Astrocyte of the cerebellum (primary cell): Measurements from ENCODE around the gene SSBP4.

Experiments
- DNase-seq: peaks from one replicate; pipeline ENCODE4 v3.0.0-alpha.2; 2011; ENCODE audit warnings: low read depth
- H3K4me3 ChIP-seq: 2 replicates; pipeline ENCODE4 v1.5.1; 2011; ENCODE audit warnings: mild to moderate bottlenecking, low read depth, low read length, moderate library complexity
- in situ Hi-C: cut with HindIII; loops from 2 replicates; pipeline ENCODE4 v1.10.0; 2017; ENCODE audit warnings: low sequenced_read_pairs
- TF ChIP-seq, protein P1 (sequence below): IDR thresholded peaks from 2 replicates; pipeline ENCODE4 v1.5.1; 2012; ENCODE audit warnings: low read length, low read depth, moderate library complexity, mild to moderate bottlenecking; ENCODE audit errors: missing control alignments

Gene SSBP4

DNA sequence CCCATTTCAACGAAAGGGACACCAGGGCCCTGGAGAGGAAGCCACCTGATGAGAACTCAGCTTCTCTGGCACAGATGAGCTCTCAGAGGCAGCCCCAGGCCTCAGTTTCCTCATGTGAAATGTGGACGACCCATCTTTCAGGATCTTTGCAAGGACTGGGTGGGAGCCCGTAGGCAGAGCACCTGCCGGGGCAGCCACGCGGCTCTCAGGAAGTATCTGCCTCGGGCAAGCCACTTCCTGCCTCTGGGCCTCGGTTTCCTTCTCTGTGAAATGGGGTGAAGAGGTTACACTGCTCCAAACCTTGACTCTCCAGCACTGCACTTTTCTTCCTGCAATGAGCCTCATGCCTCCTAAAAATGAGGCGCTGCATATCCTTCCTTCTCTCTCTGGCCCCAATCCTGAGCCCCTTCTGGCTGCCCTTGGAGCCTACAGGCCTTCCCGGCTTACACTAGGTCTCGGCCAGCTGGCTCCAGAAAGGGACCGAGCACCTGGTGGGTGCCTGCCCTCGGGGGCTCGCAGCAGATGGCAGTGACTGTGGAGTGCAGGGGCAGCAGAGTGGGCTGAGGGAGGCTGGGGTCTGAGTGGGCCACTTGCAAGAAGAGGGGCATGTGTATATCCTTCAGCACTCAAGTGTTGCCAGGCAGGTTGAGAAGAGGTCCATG, 3.5 kb downstream of the SSBP4 start:
- no peak overlapping the region for H3K4me3 ChIP-seq
- in situ Hi-C loops: no loop called here
- no peak for DNase-seq
- TF ChIP-seq, protein P1, sequence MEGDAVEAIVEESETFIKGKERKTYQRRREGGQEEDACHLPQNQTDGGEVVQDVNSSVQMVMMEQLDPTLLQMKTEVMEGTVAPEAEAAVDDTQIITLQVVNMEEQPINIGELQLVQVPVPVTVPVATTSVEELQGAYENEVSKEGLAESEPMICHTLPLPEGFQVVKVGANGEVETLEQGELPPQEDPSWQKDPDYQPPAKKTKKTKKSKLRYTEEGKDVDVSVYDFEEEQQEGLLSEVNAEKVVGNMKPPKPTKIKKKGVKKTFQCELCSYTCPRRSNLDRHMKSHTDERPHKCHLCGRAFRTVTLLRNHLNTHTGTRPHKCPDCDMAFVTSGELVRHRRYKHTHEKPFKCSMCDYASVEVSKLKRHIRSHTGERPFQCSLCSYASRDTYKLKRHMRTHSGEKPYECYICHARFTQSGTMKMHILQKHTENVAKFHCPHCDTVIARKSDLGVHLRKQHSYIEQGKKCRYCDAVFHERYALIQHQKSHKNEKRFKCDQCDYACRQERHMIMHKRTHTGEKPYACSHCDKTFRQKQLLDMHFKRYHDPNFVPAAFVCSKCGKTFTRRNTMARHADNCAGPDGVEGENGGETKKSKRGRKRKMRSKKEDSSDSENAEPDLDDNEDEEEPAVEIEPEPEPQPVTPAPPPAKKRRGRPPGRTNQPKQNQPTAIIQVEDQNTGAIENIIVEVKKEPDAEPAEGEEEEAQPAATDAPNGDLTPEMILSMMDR: no peak

DNA sequence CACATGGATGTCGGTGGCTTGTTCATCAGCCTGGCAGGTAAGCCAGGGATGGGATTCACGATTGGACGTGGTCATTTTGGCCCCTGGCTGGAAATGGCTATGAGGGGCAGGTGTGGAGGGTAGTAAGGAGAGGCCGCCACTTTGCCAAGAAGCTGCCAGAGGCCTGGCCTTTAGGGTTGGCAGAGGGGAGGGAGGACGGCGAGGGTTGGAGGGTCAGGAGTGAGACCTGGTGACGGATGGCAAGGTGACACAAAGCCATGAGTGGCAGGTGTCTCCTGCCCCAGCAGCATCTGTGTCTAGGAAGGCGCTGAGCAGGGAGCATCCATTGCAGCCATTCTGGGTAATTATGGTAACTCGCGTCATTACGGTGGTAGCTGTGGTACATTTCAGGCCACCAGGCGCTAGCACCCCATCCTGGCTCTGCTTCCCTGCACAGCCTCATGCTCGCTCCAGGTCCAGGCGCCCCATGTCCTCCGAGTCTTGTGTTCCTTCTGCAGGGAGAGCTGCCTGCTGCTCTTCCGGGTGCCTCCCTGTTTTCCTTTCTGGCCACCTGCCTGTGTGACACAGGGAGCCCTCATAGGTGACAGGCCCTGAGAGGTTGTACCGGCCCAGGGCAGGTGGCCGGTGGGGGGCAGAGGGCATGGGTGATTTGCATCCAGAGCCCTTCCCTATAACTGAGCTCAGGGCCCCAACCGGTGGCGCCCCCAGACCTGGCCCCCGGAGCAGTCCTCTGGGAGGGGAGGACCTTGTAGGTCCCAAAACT, 4.2 kb downstream of the SSBP4 start:
- H3K4me3 ChIP-seq: no peak overlapping the region
- DNase-seq: no peak
- TF ChIP-seq, protein P1: no peak
- in situ Hi-C loops: no loop called here

DNA sequence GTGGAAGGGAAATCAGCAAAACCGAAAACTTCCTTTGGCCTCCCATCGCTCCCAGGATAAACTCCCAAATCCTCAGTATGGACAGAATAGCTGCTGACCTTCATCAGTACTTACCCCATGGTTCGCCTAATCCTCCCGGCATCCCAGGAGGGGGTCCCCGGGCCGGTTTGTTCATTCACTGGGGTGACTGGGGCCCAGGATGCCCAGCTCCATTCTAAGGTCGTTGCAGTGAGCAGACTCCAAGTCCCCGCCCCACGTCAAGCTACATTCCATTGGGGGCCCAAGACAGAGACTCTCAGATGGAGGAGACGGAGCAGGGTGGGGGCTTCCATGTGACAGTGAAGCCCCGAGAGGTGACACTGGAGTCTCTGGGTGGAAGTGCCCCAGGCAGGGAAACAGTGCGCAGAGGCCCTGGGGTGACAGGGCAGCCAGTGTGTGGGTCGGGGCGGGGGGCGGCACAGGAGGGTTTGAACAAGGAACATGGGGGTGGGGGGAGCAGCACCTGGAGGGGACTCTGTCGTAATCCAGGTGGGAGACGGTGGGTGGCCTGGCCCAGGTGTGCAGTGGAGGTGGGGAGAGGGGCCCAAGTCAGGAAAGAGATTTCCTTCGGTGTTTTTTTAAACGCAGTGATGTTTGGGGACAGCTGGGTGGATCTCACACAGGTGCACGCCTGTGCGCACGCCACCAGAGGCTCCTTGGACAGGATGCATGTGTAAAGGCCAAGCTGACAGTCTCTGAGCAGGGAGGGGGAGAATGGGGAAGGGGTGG, 5.1 kb downstream of the SSBP4 start:
- H3K4me3 ChIP-seq: no peak overlapping the region
- in situ Hi-C loops: no loop called here
- DNase-seq: no peak
- TF ChIP-seq, protein P1: no peak

DNA sequence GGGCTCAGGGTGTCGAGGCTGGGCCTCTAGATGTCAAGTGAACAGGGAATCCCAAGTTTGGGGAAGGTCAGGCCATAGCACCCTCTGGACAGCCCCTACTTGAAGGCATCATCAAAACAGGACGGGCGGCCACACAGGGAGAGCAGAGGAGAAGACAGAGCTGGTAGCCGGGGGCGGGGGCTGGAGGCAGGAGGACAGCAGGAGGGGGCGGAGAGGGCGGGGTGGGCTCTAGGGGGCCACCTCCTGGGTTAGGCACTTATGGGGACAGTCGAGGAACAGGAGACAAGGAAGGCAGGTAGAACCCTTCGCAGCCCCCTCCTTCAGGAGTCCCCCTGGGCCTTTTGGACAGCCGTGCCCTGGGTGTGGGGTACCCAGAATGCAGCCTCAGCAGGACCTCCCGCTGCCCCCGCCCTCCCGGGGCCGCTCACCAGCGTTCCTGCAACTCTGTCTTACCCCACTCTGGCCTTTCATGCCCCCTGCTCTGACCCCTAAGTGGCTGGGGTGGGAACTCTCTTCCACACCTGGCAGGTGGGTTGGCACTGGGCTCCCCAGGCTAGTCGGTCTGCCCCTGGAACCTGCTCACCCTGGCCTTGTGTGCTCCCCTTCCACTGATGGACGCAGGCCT, 5.8 kb downstream of the SSBP4 start:
- in situ Hi-C loops: no loop called here

DNA sequence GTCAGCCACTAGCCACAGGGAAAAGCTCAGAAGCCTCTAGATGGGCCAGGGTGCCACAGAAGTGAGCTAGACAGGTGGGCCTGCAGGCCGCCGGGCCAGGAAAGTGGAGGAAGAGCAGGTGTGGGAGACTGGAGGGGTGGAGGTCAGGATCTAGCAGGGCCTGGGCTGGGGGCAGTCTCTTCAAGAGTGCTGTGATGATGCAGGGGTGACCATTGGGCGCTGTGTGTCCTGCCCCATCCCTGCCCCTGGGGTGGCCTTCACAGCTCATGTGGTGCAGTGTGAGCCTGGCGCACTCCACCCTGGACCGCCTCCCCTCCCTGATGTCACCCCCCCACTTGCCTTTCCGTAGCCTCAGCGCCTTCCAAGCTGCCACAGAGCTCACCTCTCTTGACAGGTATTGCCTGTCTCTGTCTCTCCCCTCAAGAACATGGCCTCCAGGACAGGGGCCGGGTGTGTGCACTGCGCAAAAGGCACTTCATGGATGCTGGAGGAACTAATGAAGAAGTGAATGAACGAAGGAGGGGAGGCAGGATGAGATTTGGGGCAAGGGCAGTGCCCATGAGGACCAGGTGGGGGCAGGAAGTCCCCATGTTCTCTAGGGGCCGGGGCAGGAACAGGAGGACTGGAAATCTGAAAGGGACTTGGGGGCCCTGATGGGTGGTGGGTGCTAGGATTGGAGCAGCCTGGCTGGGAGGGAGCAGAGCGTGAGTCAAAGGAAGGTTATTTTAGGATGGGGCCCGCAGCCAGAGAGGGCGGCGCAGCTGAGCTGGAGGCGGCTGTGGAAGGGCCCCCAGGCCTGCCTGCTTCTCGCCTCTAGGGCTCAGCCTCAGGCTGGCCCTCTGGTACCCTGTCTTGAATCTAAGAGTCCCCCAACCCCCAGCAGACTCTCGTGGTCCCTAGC, 6.6 kb downstream of the SSBP4 start:
- no peak for DNase-seq
- in situ Hi-C loops: no loop called here
- TF ChIP-seq, protein P1: peak; percentile 3
- no peak overlapping the region for H3K4me3 ChIP-seq

More for the DNA sequence above, 5.8 kb downstream of the SSBP4 start:
- H3K4me3 ChIP-seq: no peak overlapping the region
- TF ChIP-seq, protein P1: no peak
- no peak for DNase-seq
